Pancreas (tissue), 10 donors: ENCODE measurements around the gene PEX7. TPM values are rescaled to one million over a fixed set of nuclear protein-coding genes. Genes with fewer than 3 reads are reported as not detected.

Experiments
- ATAC-seq, 4 donors: fragments of 200-7000 bp; cut with Tn5 transposase; one replicate each; pipeline versions ENCODE4 v1.8.0 to v1.9.1; 2020; ENCODE audit warnings: mild to moderate bottlenecking in 4 of 4, moderate library complexity in 4 of 4
- DNase-seq, 6 donors: peaks; one replicate each; pipeline ENCODE4 v3.0.0-alpha.2; 2020
- FAIRE-seq: peaks from 2 replicates; lab custom pipeline; 2012; peaks lifted over from hg19 to GRCh38; lab: Jason Lieb, UNC
- H3K27ac ChIP-seq, 4 donors: fragments of 200-600 bp; sonication (generic); 1 replicate in 3 of 4; 2 replicates in 1 of 4; pipeline versions ENCODE4 v1.5.0 to v1.8.0; 2020
- H3K27me3 ChIP-seq, 4 donors: fragments of 200-600 bp; one replicate each; pipeline ENCODE4 v1.8.0; 2021
- H3K36me3 ChIP-seq, 3 donors: fragments of 200-600 bp; sonication (generic) in 1 of 3; one replicate each; pipeline versions ENCODE4 v1.5.0 to v1.8.0; 2020 to 2021
- H3K4me1 ChIP-seq, 3 donors: fragments of 200-600 bp; one replicate each; pipeline ENCODE4 v1.8.0; 2021
- H3K4me3 ChIP-seq, 4 donors: fragments of 200-600 bp; sonication (generic) in 2 of 4; one replicate each; pipeline versions ENCODE4 v1.5.0 to v1.8.0; 2020 to 2021
- H3K9me3 ChIP-seq, 4 donors: fragments of 200-600 bp; one replicate each; pipeline ENCODE4 v1.8.0; 2021
- CTCF ChIP-seq, 4 donors: fragments of 200-600 bp; sonication (generic) in 3 of 4; IDR thresholded peaks; one replicate each; pipeline versions ENCODE4 v1.5.0 to v1.8.0; 2021; ENCODE audit warnings: antibody characterized with exemption in 4 of 4
- WGBS, 2 donors: extraction: QIAGEN DNeasy Blood & Tissue Kit; methylation state at CpG; one replicate each; pipeline ENCODE4 v1.1.7; 2013; 5-methylcytosine and 5-hydroxymethylcytosine counted together
- intact Hi-C, 3 donors: fragments of 100-400 bp; cut with DNase I; formaldehyde crosslinking; loops; one replicate each; pipeline versions ENCODE4 v1.11.1 to v1.14.2; 2022
- polyA plus RNA-seq, 2 donors: library from polyadenylated mRNA; stranded (reverse); fragments of 200-250 nt; gene quantifications; one replicate each; pipeline ENCODE4 v1.2.3, GENCODE V29; 2013
- total RNA-seq, 6 donors: library from RNA; stranded (reverse); fragmentation: NEBNext Ultra II Directional in 4 of 6; extraction: Animal tissue kit (Norgen Biotek cat#: 25700) in 4 of 6; gene quantifications; one replicate each; pipeline versions ENCODE4 v1.2.1 to v1.2.4, GENCODE V29; 2021 to 2023
- donor health status: healthy with polysubstance abuse.
- donor health status: DM: no; HTN: no; CAD: no; lungs with moderate emphysema.
- donor health status: DM: no; HTN: no; CAD: no.
- donor health status: control.
- donor health status: control.
- donor health status: Bipolar disorder and iron deficiency.
- donor health status: DM: yes; HTN: yes; CAD: no.
- donor health status: DM: no; HTN: no; CAD: no.
- donor health status: DM: no; HTN: no; CAD: no.
- donor health status: DM: yes; HTN: yes; CAD: no.

The PEX7 gene
- total and polyA plus RNA-seq, 8 donors, result 3.9 to 9.3 (median 6.8) TPM

GRCh38 chr6:136775081-136775480 is 47.3 kb upstream of the PEX7 start:
- H3K27me3 ChIP-seq, result no peaks in the 10 kb centered on the region
- intact Hi-C loops, result no loop called here
- H3K4me1 ChIP-seq, result peaks cover 27 to 35% (median 33%) of the 10 kb centered on the region in 3 donors
- no peak overlapping the region for H3K4me3 ChIP-seq
- no peaks in the 10 kb centered on the region for H3K36me3 ChIP-seq
- DNase-seq, result no peak
- ATAC-seq, result no peak
- no peak for FAIRE-seq
- no peak for TF ChIP-seq CTCF (IDR thresholded peaks at IDR 0.05)
- H3K9me3 ChIP-seq, result no peaks in the 10 kb centered on the region
- 66 to 75% methylated on average over 3 of the region's 3 CpGs for WGBS, 2 donors
- H3K27ac ChIP-seq, result peak overlapping the region in 3 of 4 donors; percentile 10 to 84 (median 68)

GRCh38 chr6:136775548-136775947 is 46.8 kb upstream of the PEX7 start:
- DNase-seq (no peak), ATAC-seq (no peak), FAIRE-seq (no peak)
- Histone ChIP-seq H3K27me3 (no peaks in the 10 kb centered on the region), H3K4me3 (no peak overlapping the region), H3K9me3 (no peaks in the 10 kb centered on the region), H3K36me3 (no peaks in the 10 kb centered on the region), H3K27ac (peak overlapping the region in 2 of 4 donors; percentile 68 to 84), H3K4me1 (peaks cover 27 to 39% (median 33%) of the 10 kb centered on the region in 3 donors)
- intact Hi-C loops, result no loop called here
- TF ChIP-seq CTCF (IDR thresholded peaks at IDR 0.05), result no peak
- 66 to 77% methylated on average over 2 of the region's 2 CpGs for WGBS, 2 donors

- H3K4me3 ChIP-seq, result no peak overlapping the region
- no peaks in the 10 kb centered on the region for H3K9me3 ChIP-seq
- H3K27me3 ChIP-seq, result no peaks in the 10 kb centered on the region
- FAIRE-seq (no peak), ATAC-seq (no peak), DNase-seq (no peak)
- no peaks in the 10 kb centered on the region for H3K36me3 ChIP-seq
- 54 to 62% methylated on average over 3 of the region's 3 CpGs for WGBS, 2 donors
- TF ChIP-seq CTCF (IDR thresholded peaks at IDR 0.05), result no peak
- peaks cover 23 to 37% (median 31%) of the 10 kb centered on the region in 3 donors for H3K4me1 ChIP-seq
- no peak overlapping the region for H3K27ac ChIP-seq
- intact Hi-C loops, result no loop called here
Observed at GRCh38 chr6:136777651-136778050, 44.7 kb upstream of the PEX7 start.

GRCh38 chr6:136779682-136780081 is 42.7 kb upstream of the PEX7 start:
- Histone ChIP-seq H3K4me1 (peaks cover 12 to 28% (median 27%) of the 10 kb centered on the region in 3 donors), H3K27ac (no peak overlapping the region), H3K4me3 (no peak overlapping the region), H3K36me3 (no peaks in the 10 kb centered on the region), H3K9me3 (no peaks in the 10 kb centered on the region), H3K27me3 (no peaks in the 10 kb centered on the region)
- intact Hi-C loops, result no loop called here
- ATAC-seq (no peak), DNase-seq (no peak), FAIRE-seq (no peak)
- WGBS, 2 donors, result 45 to 56% methylated on average over 1 of the region's 1 CpG
- no peak for TF ChIP-seq CTCF (IDR thresholded peaks at IDR 0.05)

- FAIRE-seq, result no peak
- no peak overlapping the region for H3K27ac ChIP-seq
- H3K4me1 ChIP-seq, result peaks cover 9 to 33% (median 32%) of the 10 kb centered on the region in 3 donors
- DNase-seq, result no peak
- no peaks in the 10 kb centered on the region for H3K36me3 ChIP-seq
- intact Hi-C loops, result no loop called here
- 70 to 80% methylated on average over 3 of the region's 3 CpGs for WGBS, 2 donors
- no peaks in the 10 kb centered on the region for H3K27me3 ChIP-seq
- no peak for TF ChIP-seq CTCF (IDR thresholded peaks at IDR 0.05)
- ATAC-seq, result no peak
- no peak overlapping the region for H3K4me3 ChIP-seq
- H3K9me3 ChIP-seq, result no peaks in the 10 kb centered on the region
Observed at GRCh38 chr6:136780972-136781371, 41.4 kb upstream of the PEX7 start.
